Neuronal stem cell (in vitro differentiated cells): Measurements from ENCODE around the gene DNAH2.

Experiments
- DNase-seq: peaks from one replicate; pipeline ENCODE4 v3.0.0-alpha.2; 2013; ENCODE audit warnings: low spot score
- H2AFZ ChIP-seq: one replicate; pipeline ENCODE4 v1.6.1; 2013; ENCODE audit warnings: mild to moderate bottlenecking, low read length, inconsistent platforms
- H2AK5ac ChIP-seq: 2 replicates; pipeline ENCODE4 v1.6.1; 2013; ENCODE audit warnings: low read depth, mild to moderate bottlenecking, inconsistent platforms, low read length, moderate library complexity, mixed read lengths
- H2BK120ac ChIP-seq: 2 replicates; pipeline ENCODE4 v1.6.1; 2013; ENCODE audit warnings: low read depth, mild to moderate bottlenecking, inconsistent platforms, low read length, moderate library complexity, mixed read lengths
- H2BK12ac ChIP-seq: one replicate; pipeline ENCODE4 v1.6.1; 2013; ENCODE audit warnings: low read length, inconsistent platforms
- H2BK15ac ChIP-seq: 2 replicates; pipeline ENCODE4 v1.6.1; 2013; ENCODE audit warnings: mild to moderate bottlenecking, low read length, inconsistent platforms, mixed read lengths
- H2BK5ac ChIP-seq: one replicate; pipeline ENCODE4 v1.6.1; 2013; ENCODE audit warnings: inconsistent platforms, mild to moderate bottlenecking, low read length, moderate library complexity
- H3K14ac ChIP-seq: one replicate; pipeline ENCODE4 v1.6.1; 2013; ENCODE audit warnings: low read length, inconsistent platforms
- H3K18ac ChIP-seq: 2 replicates; pipeline ENCODE4 v1.6.1; 2013; ENCODE audit warnings: low read length, inconsistent platforms
- H3K23ac ChIP-seq: 2 replicates; pipeline ENCODE4 v1.6.1; 2013; ENCODE audit warnings: low read depth, mild to moderate bottlenecking, mixed read lengths, low read length, inconsistent platforms; ENCODE audit not compliant: poor library complexity
- H3K27ac ChIP-seq: replicated peaks from 3 replicates; pipeline ENCODE4 v1.5.1; 2013; ENCODE audit warnings: low read length, inconsistent platforms
- H3K27me3 ChIP-seq, 3 experiments: 2 replicates each; pipeline ENCODE4 v1.6.1; 2013; ENCODE audit warnings: low read length in 3 of 3, mild to moderate bottlenecking in 2 of 3, inconsistent platforms in 1 of 3, low read depth in 1 of 3, mixed read lengths in 1 of 3, moderate library complexity in 1 of 3; ENCODE audit not compliant: control insufficient read depth in 3 of 3, insufficient read depth in 3 of 3
- H3K36me3 ChIP-seq, 2 donors: replicated peaks in 1 of 2; 2 replicates each; pipeline ENCODE4 v1.6.1; 2013; ENCODE audit warnings: low read length in 2 of 2; ENCODE audit not compliant: control insufficient read depth in 2 of 2, insufficient read depth in 2 of 2
- H3K4ac ChIP-seq: 2 replicates; pipeline ENCODE4 v1.6.1; 2013; ENCODE audit warnings: inconsistent platforms, mild to moderate bottlenecking, low read length, moderate library complexity
- H3K4me1 ChIP-seq, 2 donors: 1 replicate in 1 of 2; 2 replicates in 1 of 2; pipeline ENCODE4 v1.6.1; 2013; ENCODE audit warnings: low read length in 2 of 2, low read depth in 1 of 2; ENCODE audit not compliant: control insufficient read depth in 2 of 2, insufficient read depth in 1 of 2
- H3K4me2 ChIP-seq: one replicate; pipeline ENCODE4 v1.6.1; 2013; ENCODE audit warnings: mild to moderate bottlenecking, low read length, inconsistent platforms; ENCODE audit not compliant: insufficient read depth, poor library complexity, severe bottlenecking
- H3K4me3 ChIP-seq, 2 donors: 2 replicates each; pipeline ENCODE4 v1.5.1; 2013; ENCODE audit warnings: low read length in 2 of 2, mild to moderate bottlenecking in 2 of 2, inconsistent platforms in 1 of 2, moderate library complexity in 1 of 2
- H3K79me1 ChIP-seq: one replicate; pipeline ENCODE4 v1.6.1; 2013; ENCODE audit warnings: low read depth, mild to moderate bottlenecking, inconsistent platforms, low read length, moderate library complexity
- H3K9ac ChIP-seq: one replicate; pipeline ENCODE4 v1.6.1; 2013; ENCODE audit warnings: mild to moderate bottlenecking, low read depth, low read length, inconsistent platforms; ENCODE audit not compliant: poor library complexity
- H3K9me3 ChIP-seq, 2 donors: replicated peaks in 1 of 2; 2 replicates each; pipeline versions ENCODE3 to v1.6.1; 2013; ENCODE audit warnings: low read length in 2 of 2, mild to moderate bottlenecking in 2 of 2, inconsistent platforms in 1 of 2, low read depth in 1 of 2, mixed read lengths in 1 of 2, moderate library complexity in 1 of 2; ENCODE audit not compliant: control insufficient read depth in 2 of 2, insufficient read depth in 1 of 2
- H4K8ac ChIP-seq: one replicate; pipeline ENCODE4 v1.6.1; 2013; ENCODE audit warnings: low read depth, mild to moderate bottlenecking, inconsistent platforms, low read length, moderate library complexity
- H4K91ac ChIP-seq: one replicate; pipeline ENCODE4 v1.6.1; 2013; ENCODE audit warnings: low read length, low read depth, mild to moderate bottlenecking, inconsistent platforms; ENCODE audit not compliant: poor library complexity
- WGBS, 2 donors: extraction: QIAGEN DNeasy Blood & Tissue Kit; methylation state at CpG; one replicate each; pipeline ENCODE4 v1.1.7; 2013; ENCODE audit warnings: missing lambda C conversion rate in 2 of 2, mixed read lengths in 1 of 2; ENCODE audit not compliant: insufficient read length in 2 of 2, insufficient replicate concordance in 1 of 2; ENCODE audit errors: extremely low coverage in 2 of 2; 5-methylcytosine and 5-hydroxymethylcytosine counted together

DNAH2 gene

GRCh38 chr17:7721612-7722011 lies 4.1 kb downstream of the DNAH2 start:
- Histone ChIP-seq H2BK5ac (no peak overlapping the region), H3K4ac (no peak overlapping the region), H2BK12ac (no peak overlapping the region), H2AK5ac (no peak overlapping the region), H3K27me3 (peaks cover 0 to 24% (median 2%) of the 10 kb centered on the region in 3 experiments), H3K9me3 (peaks cover 0 to 1% of the 10 kb centered on the region in 2 donors), H2AFZ (no peak overlapping the region), H3K4me3 (no peak overlapping the region), H2BK120ac (no peak overlapping the region), H3K27ac (no peak overlapping the region), H3K18ac (no peak overlapping the region), H3K23ac (no peak overlapping the region), H4K91ac (no peak overlapping the region), H3K79me1 (no peaks in the 10 kb centered on the region), H3K36me3 (no peaks in the 10 kb centered on the region), H3K9ac (no peak overlapping the region), H4K8ac (no peak overlapping the region), H3K4me1 (peaks cover 13 to 20% of the 10 kb centered on the region in 2 donors), H3K14ac (no peak overlapping the region), H3K4me2 (no peak overlapping the region), H2BK15ac (no peak overlapping the region)
- no peak for DNase-seq
- no CpG with 5 or more reads among the region's 2 CpGs for WGBS, 2 donors

- no peak overlapping the region for H2BK120ac ChIP-seq
- no peak overlapping the region for H4K91ac ChIP-seq
- no CpG with 5 or more reads among the region's 3 CpGs for WGBS, 2 donors
- H3K4me2 ChIP-seq, result no peak overlapping the region
- H3K27me3 ChIP-seq, result no peaks in the 10 kb centered on the region
- DNase-seq, result no peak
- no peak overlapping the region for H3K27ac ChIP-seq
- no peaks in the 10 kb centered on the region for H3K4me1 ChIP-seq
- no peaks in the 10 kb centered on the region for H3K9me3 ChIP-seq
- no peak overlapping the region for H3K9ac ChIP-seq
- H2BK15ac ChIP-seq, result no peak overlapping the region
- H3K23ac ChIP-seq, result no peak overlapping the region
- H3K79me1 ChIP-seq, result no peaks in the 10 kb centered on the region
- H2BK12ac ChIP-seq, result no peak overlapping the region
- H3K36me3 ChIP-seq, result no peaks in the 10 kb centered on the region
- H2BK5ac ChIP-seq, result no peak overlapping the region
- no peak overlapping the region for H3K4ac ChIP-seq
- no peak overlapping the region for H2AK5ac ChIP-seq
- no peak overlapping the region for H2AFZ ChIP-seq
- H4K8ac ChIP-seq, result no peak overlapping the region
- no peak overlapping the region for H3K14ac ChIP-seq
- H3K18ac ChIP-seq, result no peak overlapping the region
- H3K4me3 ChIP-seq, result no peak overlapping the region
Measured at GRCh38 chr17:7727886-7728285, 10.3 kb downstream of the DNAH2 start.

GRCh38 chr17:7729816-7730215 lies 12.3 kb downstream of the DNAH2 start:
- WGBS, 2 donors, result no CpG with 5 or more reads among the region's 1 CpG
- no peaks in the 10 kb centered on the region for H3K9me3 ChIP-seq

GRCh38 chr17:7732981-7733539 lies 15.5 kb downstream of the DNAH2 start:
- no peak overlapping the region for H2BK5ac ChIP-seq
- no peaks in the 10 kb centered on the region for H3K79me1 ChIP-seq
- no peak overlapping the region for H3K18ac ChIP-seq
- H2AK5ac ChIP-seq, result no peak overlapping the region
- H3K4me3 ChIP-seq, result peak overlapping the region in 1 of 2 donors; percentile 28
- no peak overlapping the region for H3K23ac ChIP-seq
- no peak overlapping the region for H2BK15ac ChIP-seq
- H3K4ac ChIP-seq, result no peak overlapping the region
- no peak overlapping the region for H2BK12ac ChIP-seq
- H4K8ac ChIP-seq, result no peak overlapping the region
- H2BK120ac ChIP-seq, result no peak overlapping the region
- no peak overlapping the region for H3K27ac ChIP-seq
- no CpG with 5 or more reads among the region's 14 CpGs for WGBS, 2 donors
- H3K27me3 ChIP-seq, result peaks cover 0 to 22% (median 0%) of the 10 kb centered on the region in 3 experiments
- H4K91ac ChIP-seq, result no peak overlapping the region
- no peak overlapping the region for H3K4me2 ChIP-seq
- no peak overlapping the region for H2AFZ ChIP-seq
- no peak for DNase-seq
- H3K14ac ChIP-seq, result no peak overlapping the region
- no peak overlapping the region for H3K9ac ChIP-seq
- H3K4me1 ChIP-seq, result no peaks in the 10 kb centered on the region
- no peaks in the 10 kb centered on the region for H3K36me3 ChIP-seq
- no peaks in the 10 kb centered on the region for H3K9me3 ChIP-seq

More at GRCh38 chr17:7729816-7730215, 12.3 kb downstream of the DNAH2 start:
- Histone ChIP-seq H4K91ac (no peak overlapping the region), H3K79me1 (no peaks in the 10 kb centered on the region), H3K4me3 (no peak overlapping the region), H2AFZ (no peak overlapping the region), H3K23ac (no peak overlapping the region), H2AK5ac (no peak overlapping the region), H2BK15ac (no peak overlapping the region), H2BK120ac (no peak overlapping the region), H2BK5ac (no peak overlapping the region), H3K27ac (no peak overlapping the region), H2BK12ac (no peak overlapping the region), H3K27me3 (peaks cover 0 to 9% (median 0%) of the 10 kb centered on the region in 3 experiments), H3K4me1 (no peaks in the 10 kb centered on the region), H3K9ac (no peak overlapping the region), H3K4ac (no peak overlapping the region), H3K14ac (no peak overlapping the region), H3K4me2 (no peak overlapping the region), H3K36me3 (no peaks in the 10 kb centered on the region), H4K8ac (no peak overlapping the region), H3K18ac (no peak overlapping the region)
- DNase-seq, result no peak
